HS-5 (cell line): ENCODE data around the gene CSDE1.

Experiments used
- DNase-seq: peaks from one replicate; pipeline ENCODE4 v3.0.0-alpha.2; 2012; ENCODE audit warnings: low read depth

CSDE1 gene

DNA sequence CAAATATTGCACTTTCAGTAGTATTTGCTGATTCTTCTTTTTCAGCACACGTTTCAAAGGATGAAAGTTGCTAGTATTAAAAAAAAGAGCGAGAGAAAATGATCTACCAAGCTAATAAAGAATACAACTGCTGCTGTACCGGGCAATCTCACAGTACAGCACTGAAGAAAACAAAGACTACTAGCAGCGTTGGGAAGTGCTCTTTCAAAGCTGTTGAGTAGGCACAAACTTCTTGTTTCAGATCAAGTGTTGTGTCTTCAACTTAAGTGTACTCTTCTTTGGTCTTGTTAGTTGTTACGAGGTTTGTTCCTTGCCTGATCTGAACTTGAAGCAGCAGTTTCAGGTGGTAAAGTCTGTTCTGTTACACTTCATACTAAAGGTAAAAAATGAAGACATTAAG is 7.9 kb downstream of the CSDE1 start:
- DNase-seq = no peak

DNA sequence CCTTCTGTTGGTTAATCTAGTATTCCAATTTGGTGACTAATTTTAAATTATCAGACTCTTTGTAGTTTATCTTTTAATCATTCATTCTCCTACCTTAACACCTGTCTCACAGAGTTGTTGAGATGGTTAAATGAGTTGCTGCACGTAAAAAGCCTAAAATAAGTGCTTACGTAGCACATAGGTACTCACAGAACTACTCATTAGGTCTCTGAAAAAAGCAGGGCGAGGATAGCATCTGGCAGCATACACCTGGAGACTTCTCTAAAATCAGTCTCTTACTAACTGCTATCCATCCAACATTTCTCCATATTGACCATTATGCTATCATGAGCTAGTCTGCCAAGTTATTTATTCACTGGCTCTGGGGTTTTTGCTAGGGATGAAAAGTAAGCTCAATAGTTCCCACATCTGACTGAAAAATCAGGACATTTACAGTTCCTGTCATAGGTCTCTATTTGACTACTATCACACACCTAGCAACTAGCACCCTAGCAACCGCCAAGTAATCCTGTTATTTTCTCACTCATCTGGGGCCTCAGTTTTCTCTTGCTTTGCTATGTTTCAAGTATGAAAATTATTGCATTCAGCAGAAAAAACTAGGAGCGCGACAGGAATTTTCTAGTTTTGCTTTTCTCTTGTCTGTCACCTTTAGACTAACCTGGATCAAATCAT is 11.2 kb downstream of the CSDE1 start:
- DNase-seq = no peak

DNA sequence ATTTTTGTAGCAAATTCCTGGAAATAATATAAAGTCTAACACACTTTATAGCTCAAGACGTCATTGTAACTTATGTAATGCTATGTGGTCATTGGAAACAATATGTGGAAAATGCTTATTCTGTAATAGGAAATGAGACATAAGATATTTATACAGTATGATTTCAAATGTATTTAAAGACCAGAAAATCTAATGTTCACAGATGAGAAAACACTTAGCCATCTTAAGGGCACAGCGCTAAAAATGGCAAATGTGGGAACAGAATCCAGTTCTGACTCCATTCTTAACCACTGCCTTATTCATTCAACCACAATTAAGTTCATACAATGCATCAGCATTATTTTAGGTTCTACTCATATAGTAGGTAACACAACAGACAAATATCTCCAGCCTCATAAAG is 12.5 kb downstream of the CSDE1 start:
- peak; percentile 29 for DNase-seq

DNA sequence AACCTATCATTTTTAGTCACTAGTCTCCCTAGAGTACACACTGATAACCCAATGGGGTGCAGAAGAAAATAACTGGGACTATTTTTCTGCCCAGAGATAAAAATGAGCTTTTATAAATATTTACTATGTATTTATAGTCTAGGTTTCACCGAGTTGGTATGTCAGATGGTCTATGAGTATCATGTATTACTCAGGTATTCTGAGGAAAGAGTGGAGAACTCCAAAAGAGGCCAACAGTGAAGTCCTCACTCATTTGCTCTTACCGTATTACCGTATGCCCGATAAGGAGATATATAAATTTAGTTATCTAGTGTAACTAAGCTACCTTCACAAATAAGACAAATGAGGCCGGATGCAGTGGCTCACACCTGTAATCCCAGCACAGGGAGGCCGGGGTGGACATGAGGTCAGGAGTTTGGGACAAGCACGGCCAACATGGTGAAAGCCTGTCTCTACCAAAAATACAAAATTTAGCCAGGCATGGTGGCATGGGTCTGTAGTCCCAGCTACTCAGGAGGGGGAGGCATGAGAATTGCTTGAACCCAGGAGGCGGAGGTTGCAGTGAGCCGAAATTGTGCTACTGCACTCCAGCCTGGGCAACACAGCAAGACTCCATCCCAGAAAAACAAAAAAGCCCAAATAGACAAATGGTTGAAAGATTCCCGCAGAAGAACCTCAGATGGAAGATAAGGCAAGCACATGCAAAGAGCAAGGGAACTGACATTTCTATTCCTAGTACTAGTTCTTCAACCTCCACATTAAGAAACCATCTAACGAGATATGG is 15.6 kb downstream of the CSDE1 start:
- DNase-seq = no peak

DNA sequence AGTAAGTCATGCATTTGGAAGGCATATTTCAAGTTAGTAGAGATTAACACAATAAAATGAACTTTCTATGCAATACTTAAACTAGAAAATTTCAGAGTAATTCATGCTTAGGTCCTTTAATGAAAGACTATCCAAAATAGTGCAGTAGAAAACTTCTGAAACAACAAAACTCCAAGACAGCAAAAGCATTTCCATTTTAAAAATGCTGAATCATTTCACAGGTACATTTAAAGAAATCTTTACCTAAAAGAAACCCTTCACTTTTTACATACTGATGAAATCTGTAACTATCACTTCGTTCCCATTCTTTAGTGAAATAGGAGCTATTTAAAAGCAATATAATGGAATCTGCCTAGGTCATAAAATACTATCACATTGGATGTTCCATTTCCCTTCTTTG is 17.5 kb downstream of the CSDE1 start:
- no peak for DNase-seq

DNA sequence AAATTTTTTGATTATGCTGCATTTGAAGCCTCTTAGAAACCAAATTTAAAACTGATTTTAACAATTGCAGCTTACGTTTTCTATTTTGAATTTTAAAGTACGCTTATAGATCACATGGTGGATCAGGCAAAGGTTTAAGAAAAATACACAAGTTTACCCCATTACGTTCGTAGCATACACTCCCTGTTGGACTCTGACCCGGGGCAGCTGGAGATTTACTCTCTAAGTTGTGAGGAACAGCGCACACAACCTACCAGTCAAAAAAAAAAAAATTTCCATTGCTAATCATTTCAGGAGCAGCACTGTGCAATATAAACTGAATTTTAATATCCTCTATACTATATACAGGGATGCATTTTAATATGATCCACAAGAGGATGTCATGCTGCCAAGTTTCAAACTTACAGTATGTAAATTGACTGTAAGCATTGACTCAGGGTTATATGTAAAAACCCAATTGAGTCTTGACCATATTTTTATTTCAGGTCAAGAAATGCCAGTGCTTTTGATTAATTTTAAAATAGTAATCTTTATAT is 20.4 kb downstream of the CSDE1 start:
- no peak for DNase-seq

DNA sequence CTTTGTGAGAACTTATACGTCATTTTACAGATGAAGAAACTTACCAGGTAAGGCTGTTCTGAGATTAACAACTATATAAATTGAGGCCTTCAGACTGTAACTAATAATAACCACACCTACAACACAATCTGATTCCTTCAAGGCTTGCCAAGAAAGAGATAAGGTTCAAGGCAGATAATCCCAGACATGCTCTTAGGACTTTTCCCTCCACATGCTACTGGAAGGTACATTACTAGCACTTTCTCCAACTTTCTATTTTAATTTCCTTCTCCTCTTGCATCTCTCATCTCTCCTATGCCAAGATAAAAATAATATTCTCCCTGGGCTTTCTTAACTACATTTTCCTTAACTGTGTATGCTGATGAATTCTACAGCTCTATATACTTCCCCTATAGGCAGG is 22.3 kb downstream of the CSDE1 start:
- no peak for DNase-seq

DNA sequence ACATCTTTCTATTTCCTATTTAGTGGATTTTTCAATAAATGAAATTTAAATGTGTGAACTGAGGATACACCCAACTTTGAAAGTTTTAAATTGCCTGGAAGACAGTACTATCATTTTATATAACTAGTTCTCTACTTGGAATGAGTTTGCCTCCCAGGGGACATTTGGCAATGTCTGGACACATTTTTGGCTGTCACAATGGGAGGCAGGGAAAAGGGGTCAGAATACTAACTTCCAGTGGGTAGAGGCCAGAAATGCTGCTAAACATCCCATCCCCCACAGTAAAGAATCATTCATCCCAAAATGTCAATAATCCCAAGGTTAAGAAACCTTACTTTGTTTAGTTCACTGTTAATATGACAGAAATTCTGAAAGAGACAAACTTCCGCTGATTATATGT is 28.0 kb downstream of the CSDE1 start:
- no peak for DNase-seq

DNA sequence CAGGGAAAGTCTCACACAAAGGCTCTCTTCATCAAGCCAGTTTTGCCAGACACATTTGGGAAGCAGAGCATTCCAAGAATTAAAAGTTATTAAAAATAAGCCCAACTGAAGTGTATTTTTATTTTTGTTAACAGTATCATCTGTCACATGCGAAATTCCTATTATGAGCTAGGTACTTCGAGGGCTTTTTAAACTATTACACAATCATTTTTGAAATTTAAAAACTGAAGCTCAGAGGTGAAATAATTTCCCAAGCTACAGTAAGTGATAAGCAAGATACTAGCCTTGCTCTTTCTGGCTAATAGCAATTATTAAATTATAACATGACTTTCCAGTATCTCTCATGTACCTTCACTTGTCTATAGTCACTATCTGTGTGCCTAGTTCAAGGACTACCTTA is 29.2 kb downstream of the CSDE1 start:
- no peak for DNase-seq

DNA sequence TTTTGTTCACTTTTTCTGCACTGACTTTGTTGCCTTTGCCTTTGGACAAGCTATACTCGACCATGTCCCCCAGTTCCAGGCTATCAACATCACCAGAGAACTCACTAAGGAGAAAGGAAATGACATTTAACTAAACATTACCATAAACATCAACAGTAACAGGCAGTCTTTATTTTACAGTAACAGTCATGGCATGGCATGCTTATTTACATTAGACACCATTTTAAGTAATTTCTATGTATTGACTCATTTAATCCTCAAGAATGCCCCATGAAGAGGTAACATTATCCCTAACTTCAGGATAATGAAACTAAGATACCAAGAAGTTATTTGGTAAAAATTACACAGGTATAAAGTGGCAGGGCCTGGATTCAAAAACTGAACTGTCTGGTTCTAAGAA is 32.6 kb downstream of the CSDE1 start:
- DNase-seq = no peak

DNA sequence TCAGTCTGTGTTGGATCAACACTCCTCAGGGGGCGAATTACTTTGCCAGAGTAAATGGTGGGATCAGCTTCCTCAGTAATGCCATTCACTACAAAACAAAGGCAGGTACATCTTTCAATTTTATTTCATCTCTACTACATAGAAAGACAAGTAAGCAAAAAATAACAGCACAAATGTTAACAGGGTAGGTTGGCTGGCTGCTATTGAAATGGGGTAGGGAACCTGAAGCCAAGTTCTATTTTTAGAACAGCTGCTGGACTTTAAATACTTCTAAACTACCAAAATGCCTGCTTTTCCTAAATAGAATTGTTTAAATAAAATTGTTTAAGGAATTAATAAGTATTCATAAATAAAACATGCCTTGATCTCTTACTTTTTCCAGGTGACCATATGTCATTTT is 33.9 kb downstream of the CSDE1 start:
- DNase-seq = no peak

DNA sequence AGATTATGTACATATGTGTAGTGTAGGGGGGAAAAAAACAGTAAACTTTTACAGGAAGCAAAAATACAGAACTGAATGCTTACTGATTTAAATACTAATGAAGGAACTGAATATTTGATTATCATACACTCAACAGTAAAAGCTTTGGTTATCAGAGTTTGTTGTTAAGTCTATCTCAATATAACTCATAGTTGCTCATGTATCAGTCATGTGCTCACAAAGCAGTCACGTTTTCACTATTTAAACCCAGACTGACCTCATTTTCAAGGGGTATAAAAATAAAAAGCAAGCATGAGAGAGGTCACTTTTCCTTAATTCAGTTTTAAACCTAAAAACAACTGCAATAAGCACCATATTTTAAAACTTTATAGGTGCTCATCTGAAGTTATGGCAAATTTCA is 34.3 kb downstream of the CSDE1 start:
- DNase-seq = no peak

DNA sequence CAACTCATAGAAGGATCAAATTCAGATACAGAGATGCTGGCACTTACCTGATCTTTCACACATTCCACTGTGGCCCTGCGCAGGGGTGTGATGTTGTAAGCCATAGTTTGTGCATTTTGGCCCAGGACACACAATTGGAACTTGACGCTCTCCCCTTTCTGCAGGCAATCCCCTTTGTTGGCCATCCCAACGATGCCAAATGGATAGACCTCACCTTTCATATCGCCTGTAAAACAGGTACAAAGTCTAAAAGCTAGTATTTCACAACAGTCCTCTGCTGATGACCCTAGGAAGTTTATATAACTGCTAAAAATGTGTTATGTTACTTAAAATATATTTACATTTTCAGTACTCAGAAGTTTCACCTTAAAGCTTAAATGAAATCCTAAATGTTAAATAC is 37.3 kb downstream of the CSDE1 start:
- no peak for DNase-seq

DNA sequence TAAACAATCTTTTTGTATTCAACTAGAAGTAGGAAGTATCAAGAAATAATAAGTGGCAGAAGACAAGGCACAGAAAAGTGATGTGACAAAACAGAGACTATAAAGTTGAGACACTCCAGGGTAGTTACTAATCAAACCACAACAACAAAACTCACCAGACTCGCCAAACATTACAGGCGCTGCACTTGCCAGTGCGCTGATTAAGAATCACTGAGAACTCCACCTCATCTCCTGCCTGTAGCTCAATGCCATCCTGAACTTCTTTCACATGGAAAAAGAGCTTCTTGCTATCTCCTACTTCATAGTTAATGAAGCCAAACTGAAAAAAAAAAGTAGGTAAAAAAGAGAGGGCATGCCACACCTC is 38.4 kb downstream of the CSDE1 start:
- DNase-seq = no peak

DNA sequence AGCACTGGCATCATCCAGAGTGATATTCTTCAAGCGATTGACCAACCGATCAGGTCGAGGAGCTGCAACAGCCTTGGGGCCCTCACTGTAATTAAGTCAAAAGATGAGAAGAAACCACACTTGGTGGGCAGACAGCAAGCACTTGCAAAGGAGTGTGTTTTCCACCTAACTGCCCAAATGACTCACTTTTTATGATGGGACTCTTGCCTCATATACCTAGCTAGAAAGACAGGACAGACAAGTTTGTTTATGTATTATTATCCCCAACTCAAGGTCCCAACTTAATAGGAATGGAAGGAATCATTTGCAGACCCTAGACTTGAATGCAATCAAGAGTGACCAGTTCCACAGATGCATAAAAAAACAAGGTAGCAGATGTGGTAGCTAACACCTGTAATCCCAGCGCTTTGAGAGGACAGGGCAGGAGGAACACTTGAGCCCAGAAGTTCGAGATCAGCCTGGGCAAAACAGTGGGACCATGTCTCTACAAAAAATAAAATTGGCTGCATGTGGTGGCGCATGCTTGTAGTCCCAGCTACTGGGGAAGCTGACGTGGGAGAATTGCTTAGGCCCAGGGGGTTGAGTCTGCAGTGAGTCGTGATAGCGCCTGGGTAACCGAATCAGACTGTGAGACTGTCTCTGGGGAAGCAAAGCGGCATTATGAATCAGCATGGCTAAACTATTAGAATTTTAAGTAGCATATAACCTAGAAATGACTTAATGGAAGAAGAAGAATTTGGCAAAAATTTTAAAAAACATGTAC is 38.9 kb downstream of the CSDE1 start:
- DNase-seq = peak; percentile 15

DNA sequence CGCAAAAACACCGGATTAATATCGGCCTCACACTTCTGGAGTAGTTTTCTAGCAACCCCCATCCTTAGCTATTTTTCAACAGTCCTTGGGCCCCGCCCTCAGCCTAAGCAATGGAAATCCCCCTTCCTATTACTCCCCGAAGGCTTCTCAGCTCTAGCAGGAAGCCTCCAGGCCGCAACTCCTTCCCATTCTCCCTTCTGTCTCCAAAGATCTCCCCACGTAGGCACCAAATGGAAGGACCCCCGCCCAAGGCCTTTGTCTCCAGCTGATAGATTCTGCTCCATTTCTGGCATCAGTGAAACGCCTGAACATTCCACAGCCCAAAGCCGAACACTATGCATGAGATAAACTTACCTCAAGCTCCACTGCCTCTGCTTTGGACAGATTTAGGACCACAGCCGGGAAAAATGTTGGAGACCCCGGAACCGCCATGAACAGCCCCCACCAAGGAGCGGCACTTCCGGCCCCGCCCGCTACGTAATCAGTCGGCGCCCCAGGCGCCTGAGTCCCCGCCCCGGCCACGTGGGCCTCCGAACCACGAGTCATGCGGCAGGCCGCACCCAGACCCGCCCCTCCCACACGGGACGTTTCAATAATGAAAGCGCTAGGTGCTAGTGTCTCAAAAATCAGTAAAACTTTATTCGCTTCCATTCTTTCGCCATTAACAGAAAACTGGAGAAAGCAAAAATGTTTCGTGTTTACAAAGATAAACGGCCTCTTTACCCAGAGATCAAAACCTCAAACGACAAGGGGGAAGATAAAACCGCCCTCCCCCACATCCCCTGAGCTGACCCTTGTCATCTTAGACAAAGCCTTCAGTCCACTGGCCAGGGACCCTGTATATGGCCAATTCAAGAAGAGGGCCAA is 41.2 kb downstream of the CSDE1 start, which contains the start of gene NRAS:
NRAS (minus strand) TSS at position 468 of the 867 bp plus-strand sequence. CDS start 611 bp downstream, outside the sequence.
- peak; percentile 67 for DNase-seq

DNA sequence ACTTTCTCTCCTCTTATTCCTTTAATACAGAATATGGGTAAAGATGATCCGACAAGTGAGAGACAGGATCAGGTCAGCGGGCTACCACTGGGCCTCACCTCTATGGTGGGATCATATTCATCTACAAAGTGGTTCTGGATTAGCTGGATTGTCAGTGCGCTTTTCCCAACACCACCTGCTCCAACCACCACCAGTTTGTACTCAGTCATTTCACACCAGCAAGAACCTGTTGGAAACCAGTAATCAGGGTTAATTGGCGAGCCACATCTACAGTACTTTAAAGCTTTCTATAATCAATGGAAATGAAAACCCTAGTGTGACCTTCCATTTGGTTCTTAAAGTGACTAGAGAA is 41.9 kb downstream of the CSDE1 start:
- DNase-seq = peak; percentile 8

DNA sequence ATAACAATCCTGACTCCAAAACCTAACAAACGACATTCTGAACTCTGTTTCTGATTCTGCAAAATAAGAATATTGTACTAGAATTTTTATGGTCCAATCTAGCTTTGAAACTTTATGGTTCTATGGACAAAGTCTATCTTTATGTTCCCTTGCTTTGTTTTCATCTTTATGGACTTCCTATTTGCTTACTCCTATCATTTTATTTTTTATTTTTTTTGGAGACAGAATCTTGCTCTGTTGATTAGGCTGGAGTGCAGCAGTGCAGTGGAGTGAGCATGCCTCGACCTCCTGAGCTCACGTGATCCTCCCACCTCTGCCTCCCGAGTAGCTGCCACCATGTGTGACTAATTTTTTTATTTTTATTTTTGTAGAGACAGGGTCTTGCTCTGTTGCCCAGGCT is 44.8 kb downstream of the CSDE1 start:
- DNase-seq = no peak

DNA sequence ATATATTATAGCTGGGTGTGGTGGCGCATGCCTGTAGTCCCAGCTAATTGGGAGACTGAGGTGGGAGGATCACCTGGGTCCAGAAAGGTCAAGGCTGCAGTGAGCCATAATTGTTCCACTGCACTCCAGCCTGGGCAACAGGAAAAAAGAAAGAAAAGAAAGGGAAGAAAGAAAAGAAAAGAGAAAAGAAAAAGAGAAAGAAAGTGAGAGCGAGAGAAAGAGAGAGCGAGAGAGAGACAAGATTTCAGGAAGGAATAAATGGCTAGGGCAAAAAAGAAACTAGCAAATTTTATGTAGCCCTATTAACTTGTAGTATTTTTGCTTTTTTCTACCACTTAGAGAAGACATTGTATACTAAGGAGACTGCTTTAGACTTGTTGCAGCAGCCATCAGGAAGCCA is 47.4 kb downstream of the CSDE1 start:
- no peak for DNase-seq

DNA sequence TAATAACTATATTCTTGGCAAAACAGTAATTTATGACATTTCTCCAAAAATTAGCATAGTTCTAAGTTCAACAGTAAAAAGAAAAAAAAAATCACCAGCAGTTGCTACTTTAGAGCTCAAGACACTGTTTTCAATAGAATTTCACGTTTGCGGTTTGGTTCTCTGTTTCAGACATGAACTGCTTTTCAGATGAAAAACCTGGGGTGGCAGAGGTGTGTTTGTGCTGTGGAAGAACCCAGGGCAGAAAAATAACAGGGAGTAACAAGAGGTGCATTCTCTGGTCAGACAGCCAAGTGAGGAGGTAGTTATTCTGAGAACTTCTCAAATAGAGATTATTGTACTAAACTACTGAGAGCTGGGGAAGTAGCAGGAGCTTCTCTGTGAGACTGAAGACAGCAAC is 50.2 kb downstream of the CSDE1 start:
- no peak for DNase-seq

DNA sequence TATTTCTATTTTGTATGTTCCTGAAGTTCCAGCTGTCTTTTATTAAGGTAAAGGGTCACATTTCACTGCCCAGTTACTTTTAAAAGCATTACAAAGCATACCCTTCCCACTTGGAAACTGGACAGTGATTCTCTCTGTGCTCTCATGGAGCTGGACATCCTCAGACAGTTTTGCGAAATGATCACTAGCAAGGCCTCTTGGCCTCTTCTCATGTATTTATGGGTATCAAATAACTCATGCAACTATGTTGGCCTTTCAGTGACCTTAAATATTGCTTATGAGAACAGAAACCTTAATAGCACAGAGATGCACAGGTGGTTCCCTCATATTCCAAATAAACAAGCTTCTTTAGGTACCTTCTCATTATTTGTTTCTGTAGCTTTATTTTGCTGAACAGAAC is 54.5 kb downstream of the CSDE1 start:
- DNase-seq = no peak

DNA sequence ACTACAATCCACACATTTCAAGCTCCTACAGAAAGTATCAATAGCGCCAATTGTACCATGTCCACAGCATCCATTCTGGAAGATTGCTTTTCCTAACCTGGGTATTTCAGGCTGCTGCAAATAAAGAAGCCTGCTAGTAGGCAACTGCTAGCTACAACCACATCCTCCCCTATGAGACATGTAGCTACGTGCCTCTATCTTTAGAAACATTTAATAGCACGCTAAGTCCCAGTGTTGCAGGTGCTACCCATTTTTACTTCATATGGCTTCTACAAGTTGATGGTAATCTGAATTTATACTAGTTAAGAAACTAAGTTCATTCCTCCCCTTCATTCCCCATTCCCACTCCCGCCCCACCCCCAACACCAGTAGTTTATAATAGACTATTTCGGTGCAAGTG is 55.0 kb downstream of the CSDE1 start:
- DNase-seq = no peak
